B cell (primary cell): ENCODE data around the gene CNOT1. TPM values are rescaled to one million over a fixed set of nuclear protein-coding genes. Genes with fewer than 3 reads are reported as not detected.

ENCODE experiments used
- ATAC-seq: fragments of 200-7000 bp; cut with Tn5 transposase; one replicate; pipeline ENCODE4 v1.10.0; 2021; ENCODE audit warnings: low read depth, mild to moderate bottlenecking, moderate number of reproducible peaks, moderate library complexity
- CTCF ChIA-PET: fragments of 350-600 bp; sonication (Branson Sonifier 250); formaldehyde crosslinking; loops from one replicate; lab custom pipeline; 2021; ENCODE audit warnings: antibody characterized with exemption, inconsistent platforms; lab: Charles Lee
- POLR2A ChIA-PET: fragments of 350-600 bp; sonication (Branson Sonifier 250); formaldehyde crosslinking; loops from one replicate; lab custom pipeline; 2021; ENCODE audit warnings: antibody characterized with exemption; lab: Charles Lee
- DNase-seq: peaks from one replicate; pipeline ENCODE4 v3.0.0; 2013
- H2AFZ ChIP-seq: 2 replicates; pipeline ENCODE4 v1.6.1; 2012; ENCODE audit warnings: mild to moderate bottlenecking, low read depth, low read length; ENCODE audit not compliant: insufficient read depth, poor library complexity, severe bottlenecking
- H3K27ac ChIP-seq, 2 donors: 1 replicate in 1 of 2; 2 replicates in 1 of 2; pipeline ENCODE4 v1.5.1; 2012 to 2013; ENCODE audit warnings: low read length in 2 of 2, mild to moderate bottlenecking in 2 of 2, moderate library complexity in 1 of 2
- H3K27me3 ChIP-seq, 4 experiments: fragments of 200-600 bp in 1 of 4; sonication (generic) in 1 of 4; replicated peaks in 1 of 4; 1 replicate in 2 of 4; 2 replicates in 2 of 4; pipeline versions ENCODE4 v1.6.1 to v1.7.0; 2013 to 2016; ENCODE audit warnings: low read length in 3 of 4, mild to moderate bottlenecking in 2 of 4, mixed read lengths in 1 of 4, moderate library complexity in 1 of 4; ENCODE audit not compliant: insufficient read depth in 4 of 4, control insufficient read depth in 3 of 4; ENCODE audit errors: control extremely low read depth in 1 of 4
- H3K36me3 ChIP-seq, 2 experiments: replicated peaks in 1 of 2; 1 replicate in 1 of 2; 2 replicates in 1 of 2; pipeline versions ENCODE4 v1.6.1 to v1.7.1; 2013; ENCODE audit warnings: low read length in 1 of 2; ENCODE audit not compliant: insufficient read depth in 2 of 2, control insufficient read depth in 1 of 2; ENCODE audit errors: control extremely low read depth in 1 of 2, extremely low read depth in 1 of 2
- H3K4me1 ChIP-seq, 2 donors: fragments of 200-600 bp in 1 of 2; sonication (generic) in 1 of 2; 1 replicate in 1 of 2; 2 replicates in 1 of 2; pipeline versions ENCODE4 v1.5.1 to v1.6.1; 2013 to 2017; ENCODE audit warnings: low read length in 2 of 2; ENCODE audit not compliant: control insufficient read depth in 2 of 2, insufficient read depth in 2 of 2
- H3K4me2 ChIP-seq: replicated peaks from 2 replicates; pipeline ENCODE3; 2012; ENCODE audit warnings: mild to moderate bottlenecking, low read depth, low read length; ENCODE audit not compliant: poor library complexity, severe bottlenecking
- H3K4me3 ChIP-seq, 5 experiments: fragments of 200-600 bp in 1 of 5; sonication (generic) in 1 of 5; 1 replicate in 3 of 5; 2 replicates in 2 of 5; pipeline versions ENCODE4 v1.5.1 to v1.7.0; 2011 to 2016; ENCODE audit warnings: low read length in 4 of 5, mild to moderate bottlenecking in 4 of 5, low read depth in 2 of 5, control low read depth in 1 of 5, moderate library complexity in 1 of 5; ENCODE audit not compliant: insufficient read depth in 1 of 5; ENCODE audit errors: control extremely low read depth in 1 of 5, extremely low read depth in 1 of 5
- H3K79me2 ChIP-seq: fragments of 200-600 bp; sonication (generic); one replicate; pipeline ENCODE4 v1.6.0; 2016; ENCODE audit warnings: low read length; ENCODE audit not compliant: control insufficient read depth, insufficient read depth
- H3K9ac ChIP-seq: fragments of 200-600 bp; sonication (generic); 2 replicates; pipeline ENCODE4 v1.6.1; 2017; ENCODE audit warnings: mild to moderate bottlenecking, low read length, moderate library complexity
- H3K9me3 ChIP-seq, 3 donors: one replicate each; pipeline versions ENCODE4 v1.6.1 to v1.7.1; 2013; ENCODE audit warnings: low read length in 2 of 3; ENCODE audit not compliant: control insufficient read depth in 2 of 3, insufficient read depth in 1 of 3; ENCODE audit errors: control extremely low read depth in 1 of 3
- H4K20me1 ChIP-seq: 2 replicates; pipeline ENCODE4 v1.6.0; 2012; ENCODE audit warnings: mild to moderate bottlenecking, low read length; ENCODE audit not compliant: insufficient read depth, control insufficient read depth, poor library complexity, severe bottlenecking
- H3K27ac Mint-ChIP-seq: one replicate; pipeline ENCODE4 v1.8.0; 2021; ENCODE audit warnings: mixed read lengths
- H3K27me3 Mint-ChIP-seq: one replicate; pipeline ENCODE4 v1.8.0; 2021; ENCODE audit warnings: mixed read lengths
- H3K4me1 Mint-ChIP-seq: one replicate; pipeline ENCODE4 v1.8.0; 2021; ENCODE audit warnings: mixed read lengths
- H3K4me3 Mint-ChIP-seq: one replicate; pipeline ENCODE4 v1.8.0; 2021; ENCODE audit warnings: mixed read lengths
- H3K9me3 Mint-ChIP-seq: one replicate; pipeline ENCODE4 v1.8.0; 2022; ENCODE audit warnings: mixed read lengths; ENCODE audit not compliant: insufficient read depth
- EZH2 ChIP-seq: IDR thresholded peaks from 2 replicates; pipeline ENCODE4 v1.6.1; 2012; ENCODE audit warnings: borderline replicate concordance, low read depth, mild to moderate bottlenecking, moderate library complexity, low read length; ENCODE audit not compliant: insufficient read depth, poor library complexity, severe bottlenecking
- WGBS: methylation state at CpG from one replicate; pipeline ENCODE4 v1.1.5; 2013; ENCODE audit warnings: missing lambda C conversion rate; ENCODE audit not compliant: insufficient coverage; 5-methylcytosine and 5-hydroxymethylcytosine counted together
- intact Hi-C: fragments of 100-400 bp; cut with micrococcal nuclease; formaldehyde crosslinking; loops from one replicate; pipeline ENCODE4 v1.10.0; 2022
- polyA plus RNA-seq: library from polyadenylated mRNA; depleted of rRNA; stranded (reverse); fragments of >200 nt; gene quantifications from 2 replicates; pipeline ENCODE4 v1.2.3, GENCODE V29; 2012
- total RNA-seq, 2 donors: library from RNA; stranded (reverse); fragments of 120-200 nt in 1 of 2; gene quantifications; 1 replicate in 1 of 2; 2 replicates in 1 of 2; pipeline versions ENCODE4 v1.2.3 to v1.2.4, GENCODE V29; 2013 to 2022
- TF ChIP-seq, protein P1 (sequence below): fragments of 200-600 bp; IDR thresholded peaks from one replicate; pipeline ENCODE4 v1.8.0; 2022; ENCODE audit warnings: antibody characterized with exemption, mild to moderate bottlenecking

CNOT1 gene
- total and polyA plus RNA-seq, 2 donors (not counting 1 experiment from before 2014, with no cell fraction given): 211 to 268 TPM

DNA sequence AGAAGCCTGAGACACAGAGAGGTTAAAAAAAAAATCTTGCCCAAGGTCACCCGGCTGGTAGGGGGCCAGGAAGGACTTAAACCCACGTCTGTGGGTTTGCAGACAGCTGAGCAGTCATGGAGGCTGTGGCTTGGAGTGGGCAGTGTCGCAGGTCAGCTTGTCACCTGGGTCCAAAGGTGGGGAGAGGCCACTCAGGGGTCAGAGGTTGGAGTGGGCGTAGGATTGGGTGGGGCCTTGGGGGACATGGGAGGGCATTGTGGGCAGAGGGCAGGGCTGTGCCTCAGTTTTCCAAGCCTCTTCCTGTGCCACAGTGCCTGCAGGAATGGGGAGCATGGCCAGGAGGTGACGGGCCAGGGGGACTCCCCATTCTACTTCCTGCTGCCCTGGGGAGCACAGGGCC is 131.7 kb downstream of the CNOT1 start:
- H3K27me3 Mint-ChIP-seq: peaks cover 18% of the 10 kb centered on the region
- Histone ChIP-seq H3K36me3 (no peaks in the 10 kb centered on the region), H3K9me3 (peaks cover 0 to 12% (median 0%) of the 10 kb centered on the region in 3 donors), H3K4me2 (no peak overlapping the region), H3K79me2 (no peaks in the 10 kb centered on the region), H3K27me3 (peaks cover 0 to 33% (median 16%) of the 10 kb centered on the region in 4 experiments), H2AFZ (no peak overlapping the region), H3K9ac (no peak overlapping the region), H3K4me3 (no peak overlapping the region), H4K20me1 (no peaks in the 10 kb centered on the region), H3K4me1 (peaks cover 23 to 33% of the 10 kb centered on the region in 2 donors), H3K27ac (no peak overlapping the region)
- ATAC-seq (no peak), DNase-seq (no peak)
- H3K4me3 Mint-ChIP-seq: no peak overlapping the region
- WGBS: 48% methylated on average over 5 of the region's 5 CpGs
- H3K9me3 Mint-ChIP-seq: no peaks in the 10 kb centered on the region
- ChIA-PET CTCF (interaction anchor here (0.9 kb wide), 1 partner anchor 161 kb away, joined by 3 read pairs; no protein-coding TSS in a partner anchor), POLR2A (no interaction called here)
- TF ChIP-seq, protein P1, sequence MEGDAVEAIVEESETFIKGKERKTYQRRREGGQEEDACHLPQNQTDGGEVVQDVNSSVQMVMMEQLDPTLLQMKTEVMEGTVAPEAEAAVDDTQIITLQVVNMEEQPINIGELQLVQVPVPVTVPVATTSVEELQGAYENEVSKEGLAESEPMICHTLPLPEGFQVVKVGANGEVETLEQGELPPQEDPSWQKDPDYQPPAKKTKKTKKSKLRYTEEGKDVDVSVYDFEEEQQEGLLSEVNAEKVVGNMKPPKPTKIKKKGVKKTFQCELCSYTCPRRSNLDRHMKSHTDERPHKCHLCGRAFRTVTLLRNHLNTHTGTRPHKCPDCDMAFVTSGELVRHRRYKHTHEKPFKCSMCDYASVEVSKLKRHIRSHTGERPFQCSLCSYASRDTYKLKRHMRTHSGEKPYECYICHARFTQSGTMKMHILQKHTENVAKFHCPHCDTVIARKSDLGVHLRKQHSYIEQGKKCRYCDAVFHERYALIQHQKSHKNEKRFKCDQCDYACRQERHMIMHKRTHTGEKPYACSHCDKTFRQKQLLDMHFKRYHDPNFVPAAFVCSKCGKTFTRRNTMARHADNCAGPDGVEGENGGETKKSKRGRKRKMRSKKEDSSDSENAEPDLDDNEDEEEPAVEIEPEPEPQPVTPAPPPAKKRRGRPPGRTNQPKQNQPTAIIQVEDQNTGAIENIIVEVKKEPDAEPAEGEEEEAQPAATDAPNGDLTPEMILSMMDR: no peak
- TF ChIP-seq EZH2: no peak
- H3K4me1 Mint-ChIP-seq: peaks cover 30% of the 10 kb centered on the region
- intact Hi-C loops: no loop called here
- H3K27ac Mint-ChIP-seq: no peak overlapping the region

DNA sequence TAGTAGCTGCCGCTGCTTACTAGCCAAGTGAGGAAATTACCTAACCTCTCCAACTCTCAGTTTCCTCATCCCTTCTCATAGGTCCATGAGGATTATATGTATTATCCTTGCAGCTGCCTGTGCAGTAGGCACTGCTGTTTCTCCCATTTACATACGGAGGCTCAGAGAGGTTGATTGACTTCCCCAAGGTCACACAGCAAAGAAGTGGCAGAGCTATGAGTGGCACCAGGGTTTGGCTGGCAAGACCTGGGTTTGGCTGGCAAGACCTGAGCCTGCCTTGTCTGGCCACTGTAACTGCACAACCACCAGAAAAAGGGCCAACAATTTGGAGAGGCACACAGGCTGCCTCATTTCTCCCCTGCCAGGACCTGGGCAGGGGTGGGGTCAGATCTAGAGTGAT is 132.2 kb downstream of the CNOT1 start:
- TF ChIP-seq, protein P1: no peak
- no peak for TF ChIP-seq EZH2
- Histone ChIP-seq H2AFZ (no peak overlapping the region), H3K9ac (no peak overlapping the region), H3K4me2 (no peak overlapping the region), H3K36me3 (no peaks in the 10 kb centered on the region), H3K4me3 (no peak overlapping the region), H3K4me1 (peaks cover 23 to 33% of the 10 kb centered on the region in 2 donors), H3K27ac (no peak overlapping the region), H3K9me3 (peaks cover 0 to 12% (median 0%) of the 10 kb centered on the region in 3 donors), H3K79me2 (no peaks in the 10 kb centered on the region), H3K27me3 (peaks cover 0 to 28% (median 14%) of the 10 kb centered on the region in 4 experiments), H4K20me1 (no peaks in the 10 kb centered on the region)
- intact Hi-C loops: no loop called here
- DNase-seq (no peak), ATAC-seq (no peak)
- ChIA-PET CTCF (interaction anchor here (0.9 kb wide), 1 partner anchor 161 kb away, joined by 3 read pairs; no protein-coding TSS in a partner anchor), POLR2A (no interaction called here)
- H3K27ac Mint-ChIP-seq: no peak overlapping the region
- peaks cover 30% of the 10 kb centered on the region for H3K4me1 Mint-ChIP-seq
- no peaks in the 10 kb centered on the region for H3K9me3 Mint-ChIP-seq
- H3K27me3 Mint-ChIP-seq: peaks cover 14% of the 10 kb centered on the region
- 79% methylated on average over 2 of the region's 2 CpGs for WGBS
- no peak overlapping the region for H3K4me3 Mint-ChIP-seq
